T-helper 2 cell treated with Interferon-gamma antibody and Interleukin-4, amounts not matched to agents 100 ng/mL and 5 ng/mL, for 36 hours (primary cell): Measurements from ENCODE around the gene VPS45. TPM values are rescaled to one million over a fixed set of nuclear protein-coding genes. Genes with fewer than 3 reads are reported as not detected.
"Not testable (repeated sequence)": the region's sequence is repeated elsewhere in the genome, so short reads cannot be mapped to it uniquely, and the experiment has no call there.

Experiments used
- intact Hi-C: fragments of 100-400 bp; cut with micrococcal nuclease; formaldehyde crosslinking; loops from one replicate; pipeline ENCODE4 v1.15.1; 2023
- total RNA-seq: library from RNA; stranded (reverse); gene quantifications from 2 replicates; pipeline ENCODE4 v1.2.3, GENCODE V29; 2022

Gene VPS45, protein sequence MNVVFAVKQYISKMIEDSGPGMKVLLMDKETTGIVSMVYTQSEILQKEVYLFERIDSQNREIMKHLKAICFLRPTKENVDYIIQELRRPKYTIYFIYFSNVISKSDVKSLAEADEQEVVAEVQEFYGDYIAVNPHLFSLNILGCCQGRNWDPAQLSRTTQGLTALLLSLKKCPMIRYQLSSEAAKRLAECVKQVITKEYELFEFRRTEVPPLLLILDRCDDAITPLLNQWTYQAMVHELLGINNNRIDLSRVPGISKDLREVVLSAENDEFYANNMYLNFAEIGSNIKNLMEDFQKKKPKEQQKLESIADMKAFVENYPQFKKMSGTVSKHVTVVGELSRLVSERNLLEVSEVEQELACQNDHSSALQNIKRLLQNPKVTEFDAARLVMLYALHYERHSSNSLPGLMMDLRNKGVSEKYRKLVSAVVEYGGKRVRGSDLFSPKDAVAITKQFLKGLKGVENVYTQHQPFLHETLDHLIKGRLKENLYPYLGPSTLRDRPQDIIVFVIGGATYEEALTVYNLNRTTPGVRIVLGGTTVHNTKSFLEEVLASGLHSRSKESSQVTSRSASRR
- 29.6 and 32.7 TPM in 2 replicates for total RNA-seq

- intact Hi-C loops: loop anchor here (1.0 to 5.0 kb wide), 3 partner anchors 55 to 179 kb away; partner anchors contain the start of genes OTUD7B and PLEKHO1
Measured at GRCh38 chr1:150067184-150068108, at the start of gene VPS45. TSS of gene VPS45 (plus strand) at chr1:150067776. CDS start at chr1:150067858, 82 bp downstream.

GRCh38 chr1:150018165-150018564 lies 49.4 kb upstream of the VPS45 start:
- intact Hi-C loops: no loop called here

DNA sequence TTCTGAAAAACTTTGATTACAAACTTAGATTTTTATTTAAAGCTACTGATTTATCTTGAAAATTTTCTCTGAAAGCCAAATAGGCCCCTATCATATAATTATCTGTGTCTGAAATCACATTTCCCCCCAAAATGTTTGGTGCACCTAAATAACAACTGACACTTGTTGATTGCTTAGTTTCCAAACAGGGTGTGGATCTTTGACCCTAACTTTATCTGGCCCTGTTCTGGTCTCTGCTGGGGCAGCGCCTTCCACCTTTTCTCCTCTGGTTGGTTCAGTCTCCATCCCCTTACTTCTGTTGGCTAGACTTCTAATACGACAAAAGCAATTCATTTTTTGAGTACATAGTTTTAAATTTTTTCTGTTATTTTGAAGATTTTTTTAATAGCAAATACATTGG lies 46.9 kb upstream of the VPS45 start:
- intact Hi-C loops: no loop called here

DNA sequence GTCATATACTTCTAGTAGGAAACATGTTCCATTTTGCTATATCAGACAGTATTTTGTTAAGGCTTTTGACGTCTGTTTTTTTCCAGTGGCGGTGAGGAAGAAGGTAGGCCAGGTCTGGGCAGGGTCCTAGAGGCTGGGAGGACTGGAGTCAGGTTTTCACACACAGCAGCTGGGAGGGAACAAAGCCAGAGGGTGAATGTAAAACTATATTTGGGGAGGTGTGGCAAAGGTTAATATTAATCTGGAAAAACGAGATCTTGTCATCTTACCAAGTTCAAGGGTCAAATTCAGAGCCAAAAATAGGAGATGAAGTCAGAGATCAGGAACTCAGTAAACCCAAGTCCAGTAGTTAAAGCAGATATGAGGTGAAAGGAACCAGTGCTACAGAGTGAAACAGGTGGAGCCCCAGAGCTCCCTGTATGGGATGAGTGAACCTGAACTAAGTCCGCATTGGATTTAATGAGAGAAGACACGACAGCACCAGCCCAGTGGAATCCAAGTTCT lies 46.3 kb upstream of the VPS45 start:
- intact Hi-C loops: no loop called here

GRCh38 chr1:150022357-150022756 lies 45.2 kb upstream of the VPS45 start:
- intact Hi-C loops: no loop called here

DNA sequence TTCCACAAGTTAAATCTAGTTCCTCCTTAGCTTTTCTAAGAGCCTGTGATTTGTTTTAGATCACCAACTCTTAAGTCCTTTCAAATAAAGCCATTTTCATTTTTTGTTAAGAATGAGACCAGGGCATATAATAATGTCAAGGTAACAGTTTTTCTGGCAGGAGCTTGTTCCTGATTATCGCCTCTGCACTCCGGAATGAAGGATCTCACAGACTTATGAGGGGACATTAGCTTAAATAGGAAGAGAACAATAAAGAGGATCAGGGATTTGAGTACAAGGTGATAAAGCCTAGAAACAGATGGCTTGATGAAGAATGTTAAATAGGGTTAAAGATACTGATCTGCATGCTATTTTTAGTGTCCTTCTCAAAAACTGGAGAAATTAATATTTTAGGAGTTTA lies 43.4 kb upstream of the VPS45 start:
- intact Hi-C loops: no loop called here

GRCh38 chr1:150028322-150028721 lies 39.3 kb upstream of the VPS45 start:
- intact Hi-C loops: no loop called here

- intact Hi-C loops: no loop called here
Measured at GRCh38 chr1:150034336-150034735, 33.2 kb upstream of the VPS45 start.

DNA sequence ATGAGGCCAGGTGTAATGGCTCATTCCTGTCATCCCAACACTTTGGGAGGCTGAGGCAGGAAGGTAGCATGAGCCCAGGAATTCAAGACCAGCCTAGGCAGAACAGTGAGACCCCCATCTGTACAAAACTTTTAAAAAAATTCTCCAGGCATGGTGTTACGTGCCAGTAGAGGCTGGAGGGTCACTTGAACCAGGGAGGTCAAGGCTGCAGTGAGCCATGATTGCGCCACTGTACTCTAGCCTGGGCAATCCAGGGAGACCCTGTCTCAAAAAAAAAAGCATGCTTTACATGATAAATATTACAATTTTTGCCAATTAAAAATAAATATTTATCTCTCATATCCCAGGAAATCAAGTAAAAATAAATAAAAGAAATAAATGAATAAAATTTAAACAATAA lies 17.6 kb upstream of the VPS45 start:
- intact Hi-C loops: loop anchor here (1.0 kb wide), 2 partner anchors 88 to 162 kb away; no protein-coding TSS in a partner anchor

GRCh38 chr1:150051089-150051373 lies 16.5 kb upstream of the VPS45 start:
- intact Hi-C loops: no loop called here

GRCh38 chr1:150051905-150052412 lies 15.6 kb upstream of the VPS45 start:
- intact Hi-C loops: not testable (repeated sequence)

DNA sequence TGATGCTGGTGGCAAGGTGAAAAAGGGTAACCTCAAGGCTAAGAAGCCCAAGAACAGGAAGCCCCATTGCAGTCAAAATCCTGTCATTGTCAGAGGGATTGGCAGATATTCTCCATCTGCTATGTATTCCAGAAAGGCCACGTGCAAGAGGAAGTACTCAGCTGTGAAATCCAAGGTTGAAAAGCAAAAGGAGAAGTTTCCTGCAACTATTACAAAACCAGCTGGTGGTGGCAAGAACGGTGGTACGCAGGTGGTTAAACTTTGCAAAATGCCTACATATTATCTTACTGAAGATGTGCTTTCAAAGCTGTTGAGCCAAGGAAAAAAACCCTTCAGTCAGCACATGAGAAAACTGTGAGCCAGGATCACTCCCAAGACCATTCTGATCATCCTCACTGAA lies 13.7 kb upstream of the VPS45 start:
- intact Hi-C loops: no loop called here

DNA sequence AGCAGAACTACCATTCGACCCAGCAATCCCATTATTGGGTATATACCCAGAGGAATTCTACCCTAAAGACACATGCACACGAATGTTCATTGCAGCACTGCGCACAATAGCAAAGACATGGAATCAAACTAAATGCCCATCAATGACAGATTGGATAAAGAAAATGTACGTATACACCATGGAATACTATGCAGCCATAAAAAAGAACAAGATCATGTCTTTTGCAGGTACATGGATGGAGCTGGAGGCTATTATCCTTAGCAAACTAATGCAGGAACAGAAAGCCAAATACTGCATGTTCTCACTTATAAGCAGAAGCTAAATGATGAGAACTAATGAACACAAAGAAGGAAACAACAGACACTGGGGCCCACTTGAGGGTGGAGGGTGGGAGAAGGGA lies 12.1 kb upstream of the VPS45 start:
- intact Hi-C loops: not testable (repeated sequence)

DNA sequence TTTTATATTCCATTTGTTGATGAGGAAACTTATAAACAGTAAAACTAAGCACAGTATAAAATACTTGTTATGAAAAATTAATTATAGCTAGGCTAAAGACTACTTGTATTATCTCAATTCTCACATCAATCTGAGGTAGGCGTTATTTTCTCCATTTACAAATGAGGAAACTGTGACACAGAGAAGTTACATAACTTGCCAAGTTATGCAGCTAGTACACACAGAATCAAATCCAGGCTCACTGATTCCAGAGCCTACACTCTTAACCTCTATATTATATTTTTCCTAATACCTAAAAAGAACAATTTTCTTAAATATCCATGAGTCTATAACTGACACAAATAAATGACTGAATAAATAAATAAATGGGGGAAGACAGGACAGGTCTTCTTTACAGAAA lies 11.2 kb upstream of the VPS45 start:
- intact Hi-C loops: no loop called here

DNA sequence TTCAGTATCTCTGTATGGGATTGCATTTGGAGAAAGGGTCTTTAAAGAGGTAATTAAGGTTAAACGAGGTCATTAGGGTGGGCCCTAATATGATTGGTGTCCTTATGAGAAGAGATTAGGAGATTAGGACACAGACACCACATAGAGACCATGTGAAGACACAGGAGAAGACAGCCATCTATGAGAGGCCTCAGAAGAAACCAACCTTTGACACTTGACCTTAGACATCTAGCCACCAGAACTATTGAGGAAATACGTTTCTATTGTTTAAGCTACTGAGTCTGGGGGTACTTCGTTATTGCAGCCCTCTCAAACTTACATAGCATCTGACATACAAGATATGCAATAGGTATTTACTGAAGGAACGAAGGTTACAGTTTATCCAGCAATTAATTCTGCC lies 7.3 kb upstream of the VPS45 start:
- intact Hi-C loops: no loop called here

GRCh38 chr1:150061632-150062101 lies 5.9 kb upstream of the VPS45 start:
- intact Hi-C loops: no loop called here

GRCh38 chr1:150062113-150062512 lies 5.5 kb upstream of the VPS45 start:
- intact Hi-C loops: no loop called here

DNA sequence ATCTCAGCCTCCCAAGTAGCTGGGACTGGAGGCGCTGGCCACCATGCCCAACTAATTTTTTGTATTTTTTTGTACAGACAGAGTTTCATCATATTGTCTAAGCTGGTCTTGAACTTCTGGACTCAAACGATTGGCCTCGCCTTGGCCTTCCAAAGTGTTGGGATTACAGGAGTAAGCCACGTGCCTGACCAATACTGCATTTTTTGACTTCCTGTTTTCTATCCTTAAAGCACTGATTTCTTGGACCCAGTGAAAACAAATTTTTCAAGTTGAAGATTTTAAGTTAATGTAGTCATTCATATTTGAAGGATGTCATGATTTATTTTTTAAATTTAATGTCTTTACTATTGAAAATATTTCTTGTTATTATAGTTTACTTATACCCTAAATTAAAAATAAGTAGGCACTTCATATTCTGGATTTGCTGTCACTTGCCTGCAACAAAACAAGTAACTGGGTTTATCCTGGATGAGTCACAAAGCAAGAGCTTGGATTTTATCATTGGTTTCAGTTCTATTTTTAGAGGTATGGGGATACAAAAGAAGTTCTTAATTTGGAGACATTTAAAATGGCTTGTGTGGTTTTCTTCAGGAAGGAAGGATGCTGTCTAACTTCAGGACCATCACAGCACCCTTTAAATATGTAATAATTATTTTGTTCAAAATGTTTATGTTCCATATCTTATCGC lies 2.2 kb upstream of the VPS45 start:
- intact Hi-C loops: loop anchor here (5.0 kb wide), 1 partner anchor 53 kb away; the partner anchor contains the start of gene OTUD7B

GRCh38 chr1:150066328-150066727 lies 1.2 kb upstream of the VPS45 start:
- intact Hi-C loops: loop anchor here (5.0 kb wide), 1 partner anchor 54 kb away; the partner anchor contains the start of gene OTUD7B

GRCh38 chr1:150066838-150067183 lies 765 bp upstream of the VPS45 start:
- intact Hi-C loops: loop anchor here (1.0 to 5.0 kb wide), 3 partner anchors 55 to 179 kb away; partner anchors contain the start of genes OTUD7B and PLEKHO1

DNA sequence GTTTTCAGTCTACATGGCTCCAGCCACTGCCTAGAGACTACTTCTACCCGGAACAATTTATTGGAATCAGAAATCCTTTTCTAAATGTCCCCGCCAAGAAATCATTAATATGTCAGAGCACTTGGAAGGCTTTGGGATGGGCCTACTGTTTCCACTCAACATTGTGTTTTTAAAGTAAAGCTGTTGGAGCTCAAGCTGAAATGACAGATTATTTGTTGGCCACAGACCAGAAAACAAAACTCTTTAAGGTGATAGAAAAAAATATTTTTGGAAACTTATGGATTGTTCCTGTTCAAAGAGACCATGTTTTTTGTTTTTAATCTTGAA lies 496 bp downstream of the VPS45 start:
- intact Hi-C loops: loop anchor here (5.0 kb wide), 1 partner anchor 56 kb away; the partner anchor contains the start of gene OTUD7B
